Stimulated activated CD8-positive, alpha-beta memory T cell treated with anti-CD3 and anti-CD28 coated beads, Interleukin-7, amount 100 ng/mL, for 4 hours (primary cell): Measurements from ENCODE around the gene EMC7.
"Not testable (repeated sequence)": the region's sequence is repeated elsewhere in the genome, so short reads cannot be mapped to it uniquely, and the experiment has no call there.

Experiments used
- DNase-seq, 2 donors: peaks; one replicate each; pipeline ENCODE4 v3.0.0-alpha.2; 2020; ENCODE audit warnings: low read depth in 2 of 2

EMC7 gene

GRCh38 chr15:34085746-34086145 lies 15.9 kb downstream of the EMC7 start:
- no peak for DNase-seq

DNA sequence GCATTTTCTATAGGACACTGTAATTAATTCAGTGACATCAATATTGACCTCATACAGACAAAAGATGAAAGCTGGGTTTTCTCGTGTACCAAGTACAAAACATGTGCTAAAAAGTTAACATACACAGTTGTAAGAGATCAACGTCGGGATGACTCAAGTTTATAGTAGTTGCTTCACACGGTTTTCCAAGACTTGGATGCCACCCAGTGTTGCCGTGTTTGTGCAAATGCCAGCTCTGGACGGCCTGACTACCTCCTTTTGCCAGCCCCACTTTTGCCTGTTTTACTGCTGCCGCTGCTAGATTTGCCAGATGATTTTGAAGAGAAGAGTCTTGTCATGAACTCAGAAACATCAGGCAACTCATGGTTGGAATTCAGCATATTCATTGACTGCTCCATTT lies 17.6 kb downstream of the EMC7 start:
- no peak for DNase-seq

DNA sequence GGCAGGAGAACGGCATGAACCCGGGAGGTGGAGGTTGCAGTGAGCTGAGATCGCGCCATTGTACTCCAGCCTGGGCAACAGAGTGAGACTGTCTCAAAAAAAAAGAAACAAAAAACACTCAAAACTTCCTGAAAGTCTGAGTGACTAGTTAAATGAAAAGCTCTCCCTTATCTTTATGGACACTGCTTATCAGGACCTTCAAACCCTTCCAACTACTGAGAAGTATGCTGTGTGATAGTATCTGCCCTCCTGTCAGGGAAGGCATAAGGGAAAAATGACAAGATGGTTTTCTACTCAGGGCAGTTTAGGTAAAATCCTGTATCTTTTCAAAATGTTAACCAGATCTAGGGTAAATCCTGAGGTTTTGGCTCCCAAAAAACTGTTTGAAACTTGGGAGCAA lies 21.8 kb downstream of the EMC7 start:
- DNase-seq: no peak

DNA sequence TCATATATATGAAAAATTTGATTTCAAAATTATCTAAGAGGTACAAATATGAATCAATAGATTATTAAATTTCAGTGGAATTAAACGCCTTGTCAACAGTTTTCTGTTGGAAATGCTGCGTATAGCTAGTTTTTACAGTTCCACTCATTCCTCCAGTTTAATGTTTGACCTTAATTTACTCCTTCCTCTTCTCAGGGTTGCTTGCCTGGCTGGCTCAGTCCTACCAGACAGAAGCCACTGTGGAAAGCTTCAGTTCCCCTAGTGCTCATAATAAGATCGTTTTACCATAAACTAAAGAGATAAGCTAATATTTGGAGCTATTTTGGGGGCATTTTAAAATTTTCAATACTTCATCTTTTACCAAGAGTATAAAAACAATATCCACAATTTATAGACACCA lies 22.8 kb downstream of the EMC7 start:
- DNase-seq: no peak

DNA sequence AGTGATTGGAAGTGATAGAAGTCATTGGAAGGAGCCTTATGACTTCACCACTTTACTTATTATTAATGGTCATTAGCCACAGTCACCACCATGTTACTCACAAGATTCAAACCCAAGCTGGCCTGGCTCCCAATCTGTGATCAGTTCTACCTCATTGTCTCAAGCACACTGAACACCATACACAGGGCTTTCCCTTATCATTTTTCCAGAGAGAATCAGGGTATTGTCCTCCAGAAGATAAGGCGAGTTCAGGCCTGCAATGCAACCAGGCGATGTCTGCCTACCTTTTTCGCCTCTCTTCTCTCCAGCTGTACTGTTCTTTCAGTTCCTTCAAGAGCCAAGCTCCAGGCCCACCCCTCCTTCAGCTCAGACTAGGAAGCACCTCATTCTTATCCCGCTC lies 24.9 kb downstream of the EMC7 start:
- DNase-seq: no peak

DNA sequence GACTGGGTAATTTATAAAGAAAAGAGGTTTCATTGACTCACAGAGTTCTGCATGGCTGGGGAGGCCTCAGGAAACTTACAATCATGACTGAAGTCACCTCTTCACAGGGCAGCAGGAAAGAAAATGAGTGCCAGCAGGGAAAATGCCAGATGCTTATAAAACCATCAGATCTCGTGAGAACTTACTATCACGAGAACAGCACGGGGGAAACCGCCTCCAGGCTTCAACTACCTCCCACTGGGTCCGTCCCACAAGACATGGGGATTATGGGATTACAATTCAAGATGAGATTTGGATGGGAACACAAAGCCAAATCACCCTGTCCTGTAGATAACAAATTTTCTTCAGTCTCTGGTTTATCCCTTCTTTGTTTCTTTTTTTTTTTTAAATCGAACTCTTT lies 31.7 kb downstream of the EMC7 start:
- DNase-seq: no peak

DNA sequence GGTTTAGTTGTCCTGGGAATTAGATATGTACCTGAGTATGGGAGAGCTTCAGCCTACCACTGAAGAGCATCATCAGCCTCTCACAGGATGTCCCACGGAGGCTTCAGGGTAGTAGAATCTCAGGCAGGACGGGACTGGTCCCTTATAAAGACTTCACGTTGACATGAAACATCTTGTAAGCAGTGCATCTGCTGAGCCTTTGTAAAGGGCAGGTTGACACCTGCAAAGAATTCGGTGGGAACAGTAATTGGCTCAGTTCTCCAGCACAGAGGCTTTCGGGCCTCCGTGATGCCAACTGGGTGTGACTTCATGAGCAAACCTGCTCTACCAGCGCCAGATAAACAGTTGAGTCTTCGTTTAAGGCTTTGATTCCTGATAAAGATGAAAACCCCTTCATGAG lies 35.7 kb downstream of the EMC7 start:
- no peak for DNase-seq

GRCh38 chr15:34065261-34065660 lies 36.4 kb downstream of the EMC7 start:
- DNase-seq: no peak

DNA sequence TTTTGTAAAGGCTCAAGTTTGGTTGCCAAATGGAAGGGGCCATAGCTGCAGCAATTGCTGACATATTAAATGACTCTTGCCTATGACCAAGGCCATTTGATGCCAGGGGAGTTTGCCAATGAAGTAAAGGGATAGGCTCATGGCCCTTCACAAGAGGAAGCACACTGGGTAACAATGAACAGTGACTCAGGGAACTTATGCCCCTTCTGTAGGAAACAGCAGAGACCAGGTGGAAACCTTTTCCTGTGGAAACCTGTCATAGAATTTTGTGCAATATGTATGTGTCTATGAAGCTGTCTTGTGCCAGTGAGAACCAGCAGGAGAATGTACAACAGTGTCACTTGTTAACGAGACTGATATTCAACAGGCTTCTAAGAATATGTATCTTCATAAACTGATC lies 37.2 kb downstream of the EMC7 start:
- no peak for DNase-seq

GRCh38 chr15:34059946-34060345 lies 41.7 kb downstream of the EMC7 start:
- DNase-seq: no peak

GRCh38 chr15:34059476-34059875 lies 42.2 kb downstream of the EMC7 start:
- no peak for DNase-seq

GRCh38 chr15:34056911-34057310 lies 44.8 kb downstream of the EMC7 start:
- no peak for DNase-seq

GRCh38 chr15:34055868-34056595 lies 45.6 kb downstream of the EMC7 start:
- DNase-seq: no peak

DNA sequence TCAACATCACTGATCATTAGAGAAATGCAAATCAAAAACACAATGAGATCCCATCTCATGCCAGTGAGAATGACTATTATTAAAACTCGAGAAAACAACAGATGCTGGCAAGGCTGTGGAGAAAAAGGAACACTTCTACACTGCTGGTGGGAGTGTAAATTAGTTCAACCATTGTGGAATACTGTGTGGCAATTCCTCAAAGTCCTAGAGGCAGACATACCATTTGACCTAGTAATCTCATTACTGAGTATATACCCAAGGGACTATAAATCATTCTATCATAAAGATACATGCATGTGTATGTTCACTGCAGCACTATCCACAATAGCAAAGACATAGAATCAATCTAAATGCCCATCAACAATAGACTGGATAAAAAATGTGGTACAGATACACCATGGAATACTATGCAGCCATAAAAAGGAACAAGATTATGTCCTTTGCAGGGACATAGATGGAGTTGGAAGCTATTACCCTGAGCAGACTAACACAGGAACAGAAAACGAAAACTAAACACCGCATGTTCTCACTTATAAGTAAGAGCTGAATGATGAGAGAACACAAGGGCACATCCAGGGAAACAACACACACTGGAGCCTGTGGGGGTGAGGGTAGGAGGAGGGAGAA lies 47.5 kb downstream of the EMC7 start:
- DNase-seq: no peak

GRCh38 chr15:34050385-34050784 lies 51.3 kb downstream of the EMC7 start:
- not testable (repeated sequence) for DNase-seq

DNA sequence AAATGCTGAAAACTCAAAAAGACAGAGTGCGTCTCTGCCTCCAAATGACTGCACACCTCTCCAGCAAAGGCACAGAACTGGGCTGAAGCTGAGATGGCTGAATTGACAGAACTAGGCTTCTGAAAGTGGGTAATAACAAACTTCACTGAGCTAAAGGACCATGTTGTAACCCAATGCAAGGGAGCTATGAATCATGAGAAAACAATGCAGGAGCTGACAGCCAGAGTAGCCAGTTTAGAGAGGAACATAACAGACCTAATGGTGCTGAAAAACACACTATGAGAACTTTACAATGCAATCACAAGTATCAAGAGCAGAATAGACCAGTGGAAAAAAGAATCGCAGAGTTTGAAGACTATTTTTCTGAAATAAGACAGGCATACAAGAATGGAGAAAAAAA lies 52.5 kb downstream of the EMC7 start:
- no peak for DNase-seq

- DNase-seq: no peak
These were observed 53.5 kb downstream of the EMC7 start for GRCh38 chr15:34047893-34048775.

DNA sequence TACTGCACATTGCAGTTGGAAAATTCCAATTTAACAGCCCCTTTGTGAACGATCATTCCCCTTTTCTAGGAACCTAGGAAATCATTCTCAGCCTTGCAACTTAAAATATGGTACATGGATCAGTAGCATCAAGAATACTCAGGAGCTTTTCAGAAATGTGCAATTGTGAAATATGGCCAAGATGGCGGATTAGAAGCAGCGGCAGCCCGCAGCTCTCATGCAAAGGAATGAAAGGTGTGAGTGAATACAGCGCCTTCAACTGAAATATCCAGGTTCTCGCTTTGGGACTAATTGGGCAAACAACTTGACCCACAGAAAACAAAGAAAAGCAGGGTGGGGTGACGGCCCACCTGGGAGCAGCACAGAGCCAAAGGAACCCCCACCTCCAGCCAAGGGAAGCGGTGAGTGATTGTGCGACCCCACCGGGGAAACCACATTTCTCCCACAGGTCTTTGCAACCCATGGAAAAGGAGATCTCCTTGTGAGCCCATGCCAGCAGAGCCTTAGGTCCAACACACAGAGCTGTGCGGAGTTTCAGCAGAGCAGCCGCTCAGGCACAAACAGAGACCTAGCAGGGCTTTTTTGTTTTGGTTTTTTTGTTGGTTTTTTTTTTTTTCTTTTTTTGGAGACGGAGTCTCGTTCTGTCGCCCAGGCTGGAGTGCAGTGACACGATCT lies 55.1 kb downstream of the EMC7 start:
- no peak for DNase-seq

- DNase-seq: no peak
These were observed 57.8 kb downstream of the EMC7 start for GRCh38 chr15:34043813-34044212.

GRCh38 chr15:34043391-34043790 lies 58.3 kb downstream of the EMC7 start:
- DNase-seq: no peak

DNA sequence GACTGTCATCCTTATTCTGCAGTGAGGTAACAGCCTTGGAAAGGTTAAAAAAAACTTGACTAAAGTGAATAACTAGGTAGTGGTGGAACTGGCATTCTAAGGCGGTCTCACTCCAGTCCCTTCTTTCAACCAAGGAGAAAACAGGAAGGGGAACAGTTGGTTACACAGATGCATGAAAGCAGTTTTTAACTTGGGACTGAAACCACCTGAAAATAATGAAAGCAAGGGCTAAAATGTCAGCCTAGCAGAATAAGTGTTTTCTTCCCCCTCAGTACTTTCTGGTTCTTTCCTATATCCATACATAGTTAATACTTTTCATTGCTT lies 61.9 kb downstream of the EMC7 start:
- DNase-seq: no peak
